H9 (cell line): ENCODE data around the gene C2orf81. TPM values are rescaled to one million over a fixed set of nuclear protein-coding genes. Genes with fewer than 3 reads are reported as not detected.

Experiments used
- DNase-seq: peaks from one replicate; pipeline ENCODE4 v3.0.0-alpha.2; 2017
- H2AFZ ChIP-seq: one replicate; pipeline ENCODE4 v1.6.1; 2013; ENCODE audit warnings: mild to moderate bottlenecking, low read length, control low read depth, moderate library complexity
- H2AK5ac ChIP-seq: 2 replicates; pipeline ENCODE4 v1.6.1; 2013; ENCODE audit warnings: low read length, control low read depth, mixed read lengths; ENCODE audit not compliant: insufficient read length
- H2BK120ac ChIP-seq: one replicate; pipeline ENCODE4 v1.6.1; 2013; ENCODE audit warnings: low read depth, mild to moderate bottlenecking, low read length, control low read depth, inconsistent platforms; ENCODE audit not compliant: poor library complexity, severe bottlenecking
- H2BK12ac ChIP-seq: 2 replicates; pipeline ENCODE4 v1.6.1; 2013; ENCODE audit warnings: low read length, control low read depth, mixed read lengths, low read depth; ENCODE audit not compliant: insufficient read length
- H2BK15ac ChIP-seq: 2 replicates; pipeline ENCODE4 v1.6.1; 2013; ENCODE audit warnings: low read depth, low read length, control low read depth
- H2BK20ac ChIP-seq: one replicate; pipeline ENCODE4 v1.6.1; 2013; ENCODE audit warnings: low read depth, mild to moderate bottlenecking, low read length, control low read depth, inconsistent platforms; ENCODE audit not compliant: poor library complexity, severe bottlenecking
- H2BK5ac ChIP-seq: 2 replicates; pipeline ENCODE4 v1.6.1; 2013; ENCODE audit warnings: low read length, control low read depth, mixed read lengths; ENCODE audit not compliant: insufficient read length
- H3K14ac ChIP-seq: 2 replicates; pipeline ENCODE4 v1.6.1; 2013; ENCODE audit warnings: low read length, control low read depth; ENCODE audit not compliant: insufficient read depth
- H3K18ac ChIP-seq: 2 replicates; pipeline ENCODE4 v1.6.1; 2013; ENCODE audit warnings: low read depth, mild to moderate bottlenecking, mixed read lengths, low read length, control low read depth; ENCODE audit not compliant: insufficient read length
- H3K23ac ChIP-seq: 2 replicates; pipeline ENCODE4 v1.6.1; 2013; ENCODE audit warnings: low read length, control low read depth, mixed read lengths, low read depth; ENCODE audit not compliant: insufficient read length
- H3K23me2 ChIP-seq: 2 replicates; pipeline ENCODE4 v1.6.1; 2013; ENCODE audit warnings: low read depth, mild to moderate bottlenecking, mixed read lengths, low read length, control low read depth; ENCODE audit not compliant: insufficient read length, poor library complexity, severe bottlenecking
- H3K27ac ChIP-seq: 2 replicates; pipeline ENCODE4 v1.5.1; 2013; ENCODE audit warnings: low read length, control low read depth, mixed read lengths, low read depth; ENCODE audit not compliant: insufficient read length
- H3K27me3 ChIP-seq: 2 replicates; pipeline ENCODE4 v1.6.1; 2013; ENCODE audit warnings: low read length, control low read depth, inconsistent platforms; ENCODE audit not compliant: insufficient read depth
- H3K4ac ChIP-seq: 2 replicates; pipeline ENCODE4 v1.6.1; 2013; ENCODE audit warnings: low read depth, mild to moderate bottlenecking, control low read depth, inconsistent platforms, low read length, moderate library complexity
- H3K4me1 ChIP-seq: 2 replicates; pipeline ENCODE4 v1.6.1; 2013; ENCODE audit warnings: low read length, control low read depth, inconsistent platforms; ENCODE audit not compliant: insufficient read depth
- H3K4me2 ChIP-seq: 2 replicates; pipeline ENCODE4 v1.6.1; 2013; ENCODE audit warnings: low read length, control low read depth, mixed read lengths; ENCODE audit not compliant: insufficient read length, insufficient read depth
- H3K56ac ChIP-seq: 2 replicates; pipeline ENCODE4 v1.6.1; 2013; ENCODE audit warnings: low read depth, mild to moderate bottlenecking, mixed read lengths, low read length, control low read depth; ENCODE audit not compliant: insufficient read length
- H3K79me1 ChIP-seq: 2 replicates; pipeline ENCODE4 v1.6.1; 2013; ENCODE audit warnings: low read depth, mild to moderate bottlenecking, moderate library complexity, low read length, control low read depth, inconsistent platforms; ENCODE audit not compliant: insufficient read depth, poor library complexity, severe bottlenecking
- H3K79me2 ChIP-seq: 2 replicates; pipeline ENCODE4 v1.6.1; 2013; ENCODE audit warnings: low read length, control low read depth, inconsistent platforms; ENCODE audit not compliant: insufficient read depth
- H3K9ac ChIP-seq: 2 replicates; pipeline ENCODE4 v1.6.1; 2013; ENCODE audit warnings: low read length, control low read depth, mixed read lengths; ENCODE audit not compliant: insufficient read length; ENCODE audit errors: extremely low read depth
- H3K9me3 ChIP-seq: one replicate; pipeline ENCODE4 v1.6.1; 2013; ENCODE audit warnings: low read depth, low read length, inconsistent platforms; ENCODE audit not compliant: control insufficient read depth
- H3T11ph ChIP-seq: one replicate; pipeline ENCODE4 v1.6.1; 2013; ENCODE audit warnings: mild to moderate bottlenecking, low read length, control low read depth, inconsistent platforms
- H4K20me1 ChIP-seq: one replicate; pipeline ENCODE4 v1.6.1; 2013; ENCODE audit not compliant: control insufficient read depth, insufficient read length, insufficient read depth
- H4K5ac ChIP-seq: 2 replicates; pipeline ENCODE4 v1.6.1; 2013; ENCODE audit warnings: low read depth, mild to moderate bottlenecking, mixed read lengths, low read length, control low read depth; ENCODE audit not compliant: insufficient read length
- H4K8ac ChIP-seq: replicated peaks from 2 replicates; pipeline ENCODE4 v1.6.1; 2013; ENCODE audit warnings: low read length, control low read depth, mixed read lengths, low read depth; ENCODE audit not compliant: insufficient read length
- H4K91ac ChIP-seq: 2 replicates; pipeline ENCODE4 v1.6.1; 2013; ENCODE audit warnings: low read depth, mild to moderate bottlenecking, moderate library complexity, mixed read lengths, low read length, control low read depth; ENCODE audit not compliant: insufficient read length
- H3K27ac Mint-ChIP-seq, 3 experiments: 2 replicates in 2 of 3; 3 replicates in 1 of 3; pipeline ENCODE4 v1.8.0; 2020 to 2021; ENCODE audit warnings: mixed read lengths in 3 of 3, mild to moderate bottlenecking in 1 of 3, moderate library complexity in 1 of 3
- H3K27me3 Mint-ChIP-seq: 2 replicates; pipeline ENCODE4 v1.8.0; 2021; ENCODE audit warnings: low read depth, mild to moderate bottlenecking, moderate library complexity, mixed read lengths
- H3K36me3 Mint-ChIP-seq, 3 experiments: 2 replicates in 2 of 3; 3 replicates in 1 of 3; pipeline ENCODE4 v1.8.0; 2020 to 2021; ENCODE audit warnings: low read depth in 3 of 3, mixed read lengths in 3 of 3; ENCODE audit not compliant: insufficient read depth in 1 of 3
- H3K4me1 Mint-ChIP-seq, 2 experiments: 2 replicates each; pipeline ENCODE4 v1.8.0; 2020; ENCODE audit warnings: mixed read lengths in 2 of 2
- H3K4me3 Mint-ChIP-seq, 2 experiments: 2 replicates in 1 of 2; 3 replicates in 1 of 2; pipeline ENCODE4 v1.8.0; 2020 to 2021; ENCODE audit warnings: mild to moderate bottlenecking in 2 of 2, mixed read lengths in 2 of 2, moderate library complexity in 1 of 2
- H3K9me3 Mint-ChIP-seq, 2 experiments: 2 replicates in 1 of 2; 3 replicates in 1 of 2; pipeline ENCODE4 v1.8.0; 2020; ENCODE audit warnings: mild to moderate bottlenecking in 2 of 2, mixed read lengths in 2 of 2, moderate library complexity in 1 of 2
- WGBS: extraction: QIAGEN DNeasy Blood & Tissue Kit; methylation state at CpG from one replicate; pipeline ENCODE4 v1.1.7; 2013; ENCODE audit warnings: missing lambda C conversion rate, low lambda C conversion rate, mixed read lengths; ENCODE audit not compliant: insufficient read length; ENCODE audit errors: extremely low coverage; 5-methylcytosine and 5-hydroxymethylcytosine counted together
- total RNA-seq: library from RNA; stranded (reverse); gene quantifications from 2 replicates; pipeline ENCODE4 v1.2.1, GENCODE V29; 2021
- TF ChIP-seq, protein P1 (sequence below): fragments of 200-600 bp; sonication (generic); conservative IDR thresholded peaks from 3 replicates; pipeline ENCODE4 v1.8.0; 2021; ENCODE audit warnings: antibody characterized with exemption, mild to moderate bottlenecking

C2orf81 gene
- total RNA-seq, 1 experiment from 2014 or later, result 3.5 TPM

DNA sequence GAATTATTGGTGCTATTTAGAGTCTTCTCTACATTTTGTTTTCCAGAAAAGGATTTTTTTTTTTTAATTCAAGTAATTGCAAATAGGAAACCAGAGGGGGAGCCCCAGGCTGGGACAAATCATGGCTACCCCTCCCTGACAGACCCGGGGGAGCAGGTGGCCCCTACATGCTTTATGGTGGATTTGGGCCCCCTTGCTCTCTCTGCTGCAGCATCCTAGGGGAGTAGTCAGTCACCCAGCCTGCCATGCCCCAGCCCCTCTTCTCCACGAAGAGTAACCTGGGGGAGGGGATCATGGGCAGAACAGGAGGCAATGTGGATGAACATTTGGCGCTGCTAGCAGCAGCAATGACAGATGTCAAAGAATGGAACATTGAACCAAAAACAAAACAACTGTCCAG, 4.6 kb downstream of the C2orf81 start:
- Histone ChIP-seq H4K5ac (no peak overlapping the region), H3K27me3 (no peaks in the 10 kb centered on the region), H3K4ac (no peak overlapping the region), H2BK120ac (no peak overlapping the region), H2AFZ (no peak overlapping the region), H3K4me1 (no peaks in the 10 kb centered on the region), H2BK15ac (no peak overlapping the region), H2BK5ac (no peak overlapping the region), H3K23ac (no peak overlapping the region), H2BK12ac (no peak overlapping the region), H3K27ac (no peak overlapping the region), H3K9me3 (no peaks in the 10 kb centered on the region), H3K4me2 (no peak overlapping the region), H3K18ac (no peak overlapping the region), H3K79me2 (no peaks in the 10 kb centered on the region), H3K56ac (no peak overlapping the region), H4K8ac (no peak overlapping the region), H3K23me2 (peaks cover 5% of the 10 kb centered on the region), H2AK5ac (no peak overlapping the region), H4K20me1 (no peaks in the 10 kb centered on the region), H3T11ph (no peak overlapping the region), H4K91ac (no peak overlapping the region), H2BK20ac (no peak overlapping the region), H3K79me1 (no peaks in the 10 kb centered on the region), H3K9ac (no peak overlapping the region), H3K14ac (no peak overlapping the region)
- Mint-ChIP-seq H3K36me3 (no peaks in the 10 kb centered on the region; a peak in 1 of 7 replicates), H3K27me3 (peaks cover 28% of the 10 kb centered on the region), H3K4me1 (peaks cover 0 to 17% of the 10 kb centered on the region in 2 experiments; a peak in 2 of 4 replicates), H3K27ac (no peak overlapping the region), H3K4me3 (no peak overlapping the region), H3K9me3 (no peaks in the 10 kb centered on the region; a peak in 1 of 5 replicates)
- TF ChIP-seq, protein P1, sequence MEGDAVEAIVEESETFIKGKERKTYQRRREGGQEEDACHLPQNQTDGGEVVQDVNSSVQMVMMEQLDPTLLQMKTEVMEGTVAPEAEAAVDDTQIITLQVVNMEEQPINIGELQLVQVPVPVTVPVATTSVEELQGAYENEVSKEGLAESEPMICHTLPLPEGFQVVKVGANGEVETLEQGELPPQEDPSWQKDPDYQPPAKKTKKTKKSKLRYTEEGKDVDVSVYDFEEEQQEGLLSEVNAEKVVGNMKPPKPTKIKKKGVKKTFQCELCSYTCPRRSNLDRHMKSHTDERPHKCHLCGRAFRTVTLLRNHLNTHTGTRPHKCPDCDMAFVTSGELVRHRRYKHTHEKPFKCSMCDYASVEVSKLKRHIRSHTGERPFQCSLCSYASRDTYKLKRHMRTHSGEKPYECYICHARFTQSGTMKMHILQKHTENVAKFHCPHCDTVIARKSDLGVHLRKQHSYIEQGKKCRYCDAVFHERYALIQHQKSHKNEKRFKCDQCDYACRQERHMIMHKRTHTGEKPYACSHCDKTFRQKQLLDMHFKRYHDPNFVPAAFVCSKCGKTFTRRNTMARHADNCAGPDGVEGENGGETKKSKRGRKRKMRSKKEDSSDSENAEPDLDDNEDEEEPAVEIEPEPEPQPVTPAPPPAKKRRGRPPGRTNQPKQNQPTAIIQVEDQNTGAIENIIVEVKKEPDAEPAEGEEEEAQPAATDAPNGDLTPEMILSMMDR, result no peak
- no CpG with 5 or more reads among the region's 3 CpGs for WGBS
- DNase-seq, result no peak
